Measurements from ENCODE around the gene ZNF605. TPM values are rescaled to one million over a fixed set of nuclear protein-coding genes. Genes with fewer than 3 reads are reported as not detected.

ZNF605 gene
- total and polyA plus RNA-seq, 10 of the 15 experiments (the other 5 are each of a cell fraction or from before 2014, with no cell fraction given): 0.95 to 4.8 (median 2.5) TPM

DNA sequence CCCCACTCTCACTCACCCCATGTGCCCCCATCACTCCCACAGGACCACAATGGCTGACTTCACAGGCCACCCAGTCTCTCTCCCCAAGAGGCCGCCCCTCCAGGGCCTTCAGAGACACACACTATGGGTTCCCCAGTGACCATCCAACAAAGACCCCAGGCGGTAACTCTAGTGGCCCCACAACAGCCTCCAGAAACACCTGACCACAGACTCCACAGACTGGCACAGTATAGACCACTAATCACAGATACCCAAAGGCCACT is 3.0 kb downstream of the ZNF605 start:
- in situ Hi-C loops (cut with MboI) (no loop called here), intact Hi-C loops (cut with micrococcal nuclease; ENCODE audit: unreplicated experiment) (no loop called here)
- H3K4me2 ChIP-seq (ENCODE audit: control insufficient read depth, insufficient read depth): no peak overlapping the region
- H3K9ac ChIP-seq (ENCODE audit: control insufficient read depth, insufficient read depth, low read length): no peak overlapping the region
- H3K4me1 ChIP-seq (ENCODE audit: control insufficient read depth, insufficient read depth, low read length): no peaks in the 10 kb centered on the region; the same call in 1 of the 2 replicates
- CTCF ChIA-PET: no interaction called here
- H3K27me3 ChIP-seq (replicated peaks in 1 of 2; ENCODE audit: control insufficient read depth in 2 of 2, insufficient read depth in 2 of 2, low read length in 1 of 2): no peaks in the 10 kb centered on the region
- H3K36me3 ChIP-seq (ENCODE audit: control insufficient read depth in 2 of 2, insufficient read depth in 2 of 2, low read length in 1 of 2): no peaks in the 10 kb centered on the region; a peak in 1 of 4 replicates
- no peak overlapping the region for H3K4me3 ChIP-seq
- ATAC-seq (no peak), FAIRE-seq (no peak), DNase-seq (ENCODE audit: low read depth, low spot score) (no peak)
- SMC1A ChIA-PET (ENCODE audit: uncharacterized antibody, unreplicated experiment): no interaction called here
- H3K27ac ChIP-seq (ENCODE audit: control insufficient read depth, insufficient read depth): no peak overlapping the region
- 100% methylated on average over 2 of the region's 2 CpGs for WGBS (ENCODE audit: insufficient coverage, insufficient replicate concordance, low lambda C conversion rate, missing lambda C conversion rate)
- RAD21 ChIA-PET (ENCODE audit: unreplicated experiment): no interaction called here
- POLR2A ChIA-PET: no interaction called here
- peaks cover 38% of the 10 kb centered on the region for H3K9me3 ChIP-seq (replicated peaks; ENCODE audit: control insufficient read depth, insufficient read depth, low read length)
- BruUV-seq (replicated peaks): no TSS peak
- TF ChIP-seq BMI1 (IDR thresholded peaks at IDR 0.05; ENCODE audit: borderline replicate concordance) (no peak), RELA (IDR thresholded peaks at IDR 0.05; ENCODE audit: borderline replicate concordance, partially characterized antibody) (no peak), CHD2 (IDR thresholded peaks at IDR 0.05; ENCODE audit: borderline replicate concordance, low read depth, low read length) (no peak), NFYB (IDR thresholded peaks at IDR 0.05; ENCODE audit: insufficient read depth, low read depth, low read length) (no peak), MXI1 (IDR thresholded peaks at IDR 0.05; ENCODE audit: low read depth, low read length) (no peak), RUNX3 (IDR thresholded peaks at IDR 0.05; ENCODE audit: low read length) (no peak), ZNF622 (IDR thresholded peaks at IDR 0.05) (no peak), SIN3A (IDR thresholded peaks at IDR 0.05; ENCODE audit: low read depth, low read length) (no peak)
- TF ChIP-seq, protein P1, sequence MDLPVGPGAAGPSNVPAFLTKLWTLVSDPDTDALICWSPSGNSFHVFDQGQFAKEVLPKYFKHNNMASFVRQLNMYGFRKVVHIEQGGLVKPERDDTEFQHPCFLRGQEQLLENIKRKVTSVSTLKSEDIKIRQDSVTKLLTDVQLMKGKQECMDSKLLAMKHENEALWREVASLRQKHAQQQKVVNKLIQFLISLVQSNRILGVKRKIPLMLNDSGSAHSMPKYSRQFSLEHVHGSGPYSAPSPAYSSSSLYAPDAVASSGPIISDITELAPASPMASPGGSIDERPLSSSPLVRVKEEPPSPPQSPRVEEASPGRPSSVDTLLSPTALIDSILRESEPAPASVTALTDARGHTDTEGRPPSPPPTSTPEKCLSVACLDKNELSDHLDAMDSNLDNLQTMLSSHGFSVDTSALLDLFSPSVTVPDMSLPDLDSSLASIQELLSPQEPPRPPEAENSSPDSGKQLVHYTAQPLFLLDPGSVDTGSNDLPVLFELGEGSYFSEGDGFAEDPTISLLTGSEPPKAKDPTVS (IDR thresholded peaks at IDR 0.05; ENCODE audit: low read depth, low read length): no peak
- TF ChIP-seq, protein P2, sequence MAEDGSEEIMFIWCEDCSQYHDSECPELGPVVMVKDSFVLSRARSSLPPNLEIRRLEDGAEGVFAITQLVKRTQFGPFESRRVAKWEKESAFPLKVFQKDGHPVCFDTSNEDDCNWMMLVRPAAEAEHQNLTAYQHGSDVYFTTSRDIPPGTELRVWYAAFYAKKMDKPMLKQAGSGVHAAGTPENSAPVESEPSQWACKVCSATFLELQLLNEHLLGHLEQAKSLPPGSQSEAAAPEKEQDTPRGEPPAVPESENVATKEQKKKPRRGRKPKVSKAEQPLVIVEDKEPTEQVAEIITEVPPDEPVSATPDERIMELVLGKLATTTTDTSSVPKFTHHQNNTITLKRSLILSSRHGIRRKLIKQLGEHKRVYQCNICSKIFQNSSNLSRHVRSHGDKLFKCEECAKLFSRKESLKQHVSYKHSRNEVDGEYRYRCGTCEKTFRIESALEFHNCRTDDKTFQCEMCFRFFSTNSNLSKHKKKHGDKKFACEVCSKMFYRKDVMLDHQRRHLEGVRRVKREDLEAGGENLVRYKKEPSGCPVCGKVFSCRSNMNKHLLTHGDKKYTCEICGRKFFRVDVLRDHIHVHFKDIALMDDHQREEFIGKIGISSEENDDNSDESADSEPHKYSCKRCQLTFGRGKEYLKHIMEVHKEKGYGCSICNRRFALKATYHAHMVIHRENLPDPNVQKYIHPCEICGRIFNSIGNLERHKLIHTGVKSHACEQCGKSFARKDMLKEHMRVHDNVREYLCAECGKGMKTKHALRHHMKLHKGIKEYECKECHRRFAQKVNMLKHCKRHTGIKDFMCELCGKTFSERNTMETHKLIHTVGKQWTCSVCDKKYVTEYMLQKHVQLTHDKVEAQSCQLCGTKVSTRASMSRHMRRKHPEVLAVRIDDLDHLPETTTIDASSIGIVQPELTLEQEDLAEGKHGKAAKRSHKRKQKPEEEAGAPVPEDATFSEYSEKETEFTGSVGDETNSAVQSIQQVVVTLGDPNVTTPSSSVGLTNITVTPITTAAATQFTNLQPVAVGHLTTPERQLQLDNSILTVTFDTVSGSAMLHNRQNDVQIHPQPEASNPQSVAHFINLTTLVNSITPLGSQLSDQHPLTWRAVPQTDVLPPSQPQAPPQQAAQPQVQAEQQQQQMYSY (CRISPR knock-in tag; IDR thresholded peaks at IDR 0.05): no peak
- TF ChIP-seq, protein P3, sequence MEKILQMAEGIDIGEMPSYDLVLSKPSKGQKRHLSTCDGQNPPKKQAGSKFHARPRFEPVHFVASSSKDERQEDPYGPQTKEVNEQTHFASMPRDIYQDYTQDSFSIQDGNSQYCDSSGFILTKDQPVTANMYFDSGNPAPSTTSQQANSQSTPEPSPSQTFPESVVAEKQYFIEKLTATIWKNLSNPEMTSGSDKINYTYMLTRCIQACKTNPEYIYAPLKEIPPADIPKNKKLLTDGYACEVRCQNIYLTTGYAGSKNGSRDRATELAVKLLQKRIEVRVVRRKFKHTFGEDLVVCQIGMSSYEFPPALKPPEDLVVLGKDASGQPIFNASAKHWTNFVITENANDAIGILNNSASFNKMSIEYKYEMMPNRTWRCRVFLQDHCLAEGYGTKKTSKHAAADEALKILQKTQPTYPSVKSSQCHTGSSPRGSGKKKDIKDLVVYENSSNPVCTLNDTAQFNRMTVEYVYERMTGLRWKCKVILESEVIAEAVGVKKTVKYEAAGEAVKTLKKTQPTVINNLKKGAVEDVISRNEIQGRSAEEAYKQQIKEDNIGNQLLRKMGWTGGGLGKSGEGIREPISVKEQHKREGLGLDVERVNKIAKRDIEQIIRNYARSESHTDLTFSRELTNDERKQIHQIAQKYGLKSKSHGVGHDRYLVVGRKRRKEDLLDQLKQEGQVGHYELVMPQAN (conservative IDR thresholded peaks at IDR 0.05): no peak
- H3K79me2 ChIP-seq (ENCODE audit: control insufficient read depth, insufficient read depth, low read length): peaks cover 5% of the 10 kb centered on the region
- no peaks in the 10 kb centered on the region for H4K20me1 ChIP-seq (ENCODE audit: control insufficient read depth, insufficient read depth)
- no peak overlapping the region for H2AFZ ChIP-seq (ENCODE audit: control insufficient read depth, low read depth, low read length)

Measured in GM12878 (cell line).